GM21515 (cell line): ENCODE measurements around the gene FER.
A peak's percentile ranks its signal among the peaks of the same experiment; 100 is the strongest.
"Not testable (repeated sequence)": the region's sequence is repeated elsewhere in the genome, so short reads cannot be mapped to it uniquely, and the experiment has no call there.

ENCODE experiments used
- ATAC-seq: cut with Tn5 transposase; IDR thresholded peaks from one replicate; pipeline ENCODE4 v1.9.1; 2021; ENCODE audit not compliant: unreplicated experiment

Gene FER

DNA sequence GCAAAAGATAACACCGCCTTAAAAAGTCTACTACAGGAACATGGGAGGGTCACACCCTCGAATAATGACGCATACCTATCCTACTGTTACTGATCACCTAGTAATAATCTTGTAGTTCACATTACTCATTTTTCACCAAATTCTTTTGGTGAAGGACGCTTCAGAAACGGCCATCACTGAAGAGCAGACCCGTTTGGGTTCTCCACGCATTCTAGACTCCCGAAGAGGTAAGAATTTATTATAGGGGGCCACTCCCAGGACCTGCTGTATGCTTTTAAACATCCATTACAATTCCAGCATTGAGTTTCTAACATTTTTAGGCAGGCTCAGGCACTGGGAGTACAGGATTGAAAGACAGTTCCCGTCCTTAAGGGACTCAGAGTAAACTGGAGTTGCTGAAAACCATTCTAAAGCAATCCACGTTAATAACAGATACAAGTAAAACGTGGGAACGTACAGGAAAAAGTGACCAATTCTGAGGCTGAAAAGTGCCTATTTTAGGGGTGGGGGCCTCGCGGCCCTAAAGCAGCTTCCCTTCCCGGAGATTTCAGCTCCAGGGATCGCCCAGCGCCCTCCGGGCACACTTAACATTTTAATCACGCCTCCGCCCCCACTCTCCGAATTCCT is at the start of gene FER:
Gene FER (plus strand): TSS at position 124 of the 627 bp plus-strand sequence. CDS start 50,286 bp downstream, outside the sequence.
- peak; percentile 25 for ATAC-seq

DNA sequence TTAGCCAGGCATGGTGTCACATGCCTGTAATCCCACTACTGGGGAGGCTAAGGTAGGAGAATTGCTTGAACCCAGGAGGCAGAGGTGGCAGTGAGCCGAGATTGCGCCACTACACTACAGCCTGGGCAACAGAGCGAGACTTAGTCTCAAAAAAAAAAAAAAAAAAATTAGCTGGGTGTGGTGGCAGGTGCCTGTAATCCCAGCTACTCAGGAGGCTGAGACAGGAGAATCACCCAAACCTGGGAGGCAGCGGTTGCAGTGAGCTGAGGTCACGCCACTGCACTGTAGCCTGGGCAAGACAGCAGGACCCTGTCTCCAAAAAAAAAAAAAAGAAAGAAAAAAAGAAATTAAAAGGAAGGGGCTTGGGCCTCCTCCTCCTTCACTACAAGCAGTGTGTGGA is 47.3 kb upstream of the FER start:
- ATAC-seq = not testable (repeated sequence)

DNA sequence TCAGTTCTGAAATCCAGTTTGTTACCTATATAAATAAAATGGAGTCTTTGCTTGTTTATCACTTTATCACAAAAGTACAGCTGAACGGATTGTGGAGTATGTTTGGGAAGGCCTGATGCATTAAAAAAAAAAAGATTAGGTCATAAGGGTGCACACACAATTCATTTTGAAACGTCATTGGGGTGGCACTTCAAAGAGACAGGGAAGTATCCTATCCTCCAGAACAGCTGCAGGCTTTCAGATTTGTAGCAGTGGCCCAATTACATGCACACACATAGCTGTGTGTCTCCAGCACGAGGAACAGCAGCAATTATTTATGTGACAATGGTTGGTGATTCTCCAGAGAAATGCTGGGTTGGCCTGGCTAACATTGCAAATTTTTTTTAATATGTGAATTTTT is 46.8 kb upstream of the FER start:
- no peak for ATAC-seq

DNA sequence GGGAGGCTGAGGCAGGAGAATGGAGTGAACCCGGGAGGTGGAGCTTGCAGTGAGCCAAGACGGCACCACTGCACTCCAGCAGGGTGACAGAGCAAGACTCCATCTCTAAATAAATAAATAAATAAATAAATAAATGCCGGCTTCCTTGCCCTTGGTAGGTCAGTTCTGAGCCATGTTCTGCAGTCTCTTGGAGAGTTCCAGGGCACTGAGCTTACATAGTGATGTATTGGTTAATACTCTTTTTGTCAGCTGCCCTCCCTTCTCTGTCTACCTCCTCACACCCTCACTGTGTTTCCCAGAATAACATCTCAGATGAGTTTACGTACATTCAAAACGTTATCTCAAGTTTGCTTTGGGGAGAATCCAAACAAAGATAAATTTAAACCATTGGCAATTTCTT is 45.2 kb upstream of the FER start:
- ATAC-seq = no peak

- no peak for ATAC-seq
Observed at GRCh38 chr5:108703313-108703712, 44.4 kb upstream of the FER start.

GRCh38 chr5:108707141-108707540 is 40.6 kb upstream of the FER start:
- ATAC-seq = no peak

DNA sequence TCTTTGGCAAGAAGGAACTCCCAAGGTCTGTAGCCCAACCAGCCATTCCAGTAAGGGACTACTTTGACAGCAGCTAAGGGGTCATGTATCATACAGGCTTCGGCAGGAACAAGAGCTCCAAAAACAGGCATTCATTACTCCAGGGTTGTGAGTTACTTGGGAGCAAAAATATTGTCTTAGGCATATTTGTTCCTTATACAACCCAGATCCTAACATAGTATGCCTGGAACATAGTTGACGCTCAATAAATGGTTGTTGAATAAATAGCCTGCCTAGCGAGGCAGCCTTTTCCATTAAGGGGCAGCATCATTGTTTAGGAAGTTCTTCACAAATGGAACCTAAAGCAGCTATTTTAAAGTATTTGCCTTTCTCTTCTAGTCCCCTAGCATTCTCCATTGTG is 35.8 kb upstream of the FER start:
- no peak for ATAC-seq

DNA sequence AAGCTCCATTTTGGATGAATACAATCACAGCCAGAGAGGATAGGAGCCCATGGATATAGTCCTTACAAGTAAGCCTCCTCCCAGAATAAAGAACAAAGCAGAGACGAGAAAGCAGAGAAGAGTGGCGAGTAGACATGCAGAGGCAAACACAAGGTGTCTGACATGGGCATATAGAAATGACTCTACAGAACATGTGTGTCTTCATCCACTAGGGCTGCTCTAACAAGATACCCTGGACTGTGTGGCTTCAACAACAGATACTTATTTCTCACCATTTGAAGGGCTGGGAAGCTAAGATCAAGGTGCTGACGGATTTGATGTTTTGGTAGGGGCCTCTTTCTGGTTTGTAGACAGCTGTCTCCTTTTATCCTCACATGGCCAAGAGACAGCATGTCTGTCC is 32.3 kb upstream of the FER start:
- ATAC-seq = no peak

DNA sequence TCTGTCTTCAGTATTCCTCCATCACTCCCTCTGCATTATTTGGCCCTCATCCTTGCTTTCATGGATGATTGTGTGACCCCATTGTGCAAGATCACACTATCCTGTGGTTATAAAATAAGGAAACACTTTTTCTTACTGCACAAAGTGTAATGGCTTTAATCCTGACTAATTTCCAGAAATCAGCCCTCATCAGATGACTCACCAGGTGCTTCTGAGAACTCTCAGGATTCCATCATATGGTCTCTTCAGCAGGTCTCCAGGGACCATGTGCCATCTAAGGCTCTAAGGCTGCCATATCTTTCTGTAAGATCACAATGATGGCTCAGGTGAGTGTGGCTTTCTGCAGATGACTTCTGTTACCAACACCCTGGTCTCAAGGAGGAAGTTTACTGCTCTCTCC is 27.3 kb upstream of the FER start:
- ATAC-seq = peak; percentile 83

GRCh38 chr5:108726446-108727235 is 21.1 kb upstream of the FER start:
- ATAC-seq = no peak

GRCh38 chr5:108727236-108727650 is 20.5 kb upstream of the FER start:
- no peak for ATAC-seq

DNA sequence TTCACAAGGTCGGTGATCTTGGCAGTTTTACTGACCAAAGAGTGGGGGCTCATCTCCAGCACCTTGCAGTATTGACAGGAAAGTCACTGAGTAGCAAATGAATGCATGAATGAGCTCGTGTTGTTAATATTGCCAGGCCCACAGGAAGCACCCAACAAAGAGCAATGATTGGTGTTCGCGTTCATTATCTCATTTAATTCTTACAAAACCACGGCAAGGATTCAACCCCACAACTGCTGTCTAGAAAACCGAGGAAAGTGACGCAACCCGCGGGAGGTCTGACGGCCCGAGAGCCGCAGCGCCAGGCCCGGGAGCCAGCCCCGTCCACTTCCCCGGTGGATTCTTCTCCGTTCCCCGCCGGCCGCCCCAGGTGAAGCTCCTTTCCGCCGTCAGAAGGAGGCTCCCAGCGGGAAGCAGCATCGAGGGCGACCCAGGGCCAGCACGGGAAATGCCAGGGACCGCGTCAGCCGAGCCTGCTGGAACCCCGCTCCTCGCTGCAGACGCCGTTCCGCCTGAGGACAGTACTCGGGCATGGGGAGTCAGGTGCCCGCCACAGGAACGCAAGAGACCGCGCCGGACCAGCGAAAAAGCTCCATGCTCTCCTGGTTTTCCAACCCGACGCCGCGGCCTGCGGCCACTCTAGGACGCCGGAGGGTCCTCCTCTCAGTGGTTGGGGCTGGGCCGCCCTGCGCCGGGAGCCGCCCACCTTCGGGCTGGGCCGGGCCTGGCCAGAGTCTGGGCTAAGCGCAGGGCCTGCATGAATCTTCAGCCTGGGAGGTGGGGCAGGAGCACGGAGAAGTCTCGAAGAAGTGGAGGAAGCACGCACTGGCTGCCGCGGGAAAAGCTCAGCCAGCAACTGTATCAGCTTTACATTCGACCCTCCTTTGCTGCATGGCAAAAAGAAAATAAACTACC is 19.8 kb upstream of the FER start:
- peak; percentile 79 for ATAC-seq

DNA sequence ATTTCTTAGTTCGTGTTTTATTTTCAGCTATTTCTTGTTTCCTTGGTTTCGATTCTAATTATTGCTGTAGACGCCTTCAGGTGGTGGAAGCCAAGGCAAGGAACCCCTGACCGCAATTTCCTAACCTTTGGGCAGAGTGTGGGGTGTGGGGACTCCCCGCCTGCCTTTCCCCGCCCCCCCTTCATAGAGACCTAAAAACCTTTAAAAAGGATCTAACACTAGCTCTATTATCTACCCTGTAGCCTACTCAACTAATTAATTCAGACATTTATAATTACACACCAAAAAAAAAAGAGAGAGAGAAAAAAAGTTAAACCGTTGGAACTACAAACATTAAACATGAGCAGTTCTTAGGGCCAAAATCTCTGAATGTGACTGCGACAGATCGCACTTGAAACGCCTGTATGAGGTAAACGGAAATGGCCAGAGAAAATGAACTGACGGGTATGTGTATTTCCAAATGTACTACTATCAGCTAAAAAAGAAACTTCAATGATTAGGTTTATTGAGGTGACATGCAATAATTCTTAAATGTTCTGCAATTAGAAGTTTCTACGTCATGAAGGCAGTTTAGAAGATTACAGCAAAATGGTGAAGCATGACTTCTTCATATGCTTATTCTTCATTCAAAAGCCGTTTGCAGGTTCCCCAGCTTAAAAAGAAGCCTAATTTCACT is 19.0 kb upstream of the FER start:
- ATAC-seq = peak; percentile 45

- ATAC-seq = no peak
Observed at GRCh38 chr5:108729242-108729615, 18.5 kb upstream of the FER start.

GRCh38 chr5:108730617-108731340 is 16.9 kb upstream of the FER start:
- no peak for ATAC-seq

GRCh38 chr5:108735790-108736189 is 11.9 kb upstream of the FER start:
- no peak for ATAC-seq

GRCh38 chr5:108736855-108737254 is 10.8 kb upstream of the FER start:
- no peak for ATAC-seq

GRCh38 chr5:108739376-108739775 is 8.3 kb upstream of the FER start:
- ATAC-seq = no peak

- ATAC-seq = no peak
Observed at GRCh38 chr5:108739906-108740305, 7.8 kb upstream of the FER start.

- ATAC-seq = no peak
Observed at GRCh38 chr5:108743319-108743718, 4.4 kb upstream of the FER start.
